ENCODE results near the gene WWOX.

Gene WWOX

DNA sequence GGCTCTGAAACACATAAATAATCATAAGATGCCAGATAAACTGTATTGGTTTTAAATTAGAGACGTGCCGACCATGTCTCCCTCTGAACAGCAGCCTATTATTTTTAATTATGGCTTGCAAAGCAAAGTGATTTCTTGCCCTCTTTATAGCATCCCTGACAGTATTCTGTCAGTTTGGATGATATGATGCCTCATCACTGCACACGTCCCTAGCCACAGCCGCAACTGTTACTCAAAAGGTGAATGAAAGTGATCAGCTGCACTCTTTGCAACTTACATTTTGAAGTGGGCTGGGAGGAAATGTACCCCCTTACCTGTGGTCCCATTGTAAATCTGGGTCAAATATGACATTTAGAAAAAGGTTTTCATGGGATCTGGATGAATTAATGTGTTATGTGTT lies 1111.2 kb downstream of the WWOX start:
- TF ChIP-seq EZH2phosphoT487 (IDR thresholded peaks at IDR 0.05; ENCODE audit: low read length) (no peak), EZH2 (optimal IDR thresholded peaks at IDR 0.05; ENCODE audit: low read depth, low read length) (no peak)
- TF ChIP-seq, protein P1, sequence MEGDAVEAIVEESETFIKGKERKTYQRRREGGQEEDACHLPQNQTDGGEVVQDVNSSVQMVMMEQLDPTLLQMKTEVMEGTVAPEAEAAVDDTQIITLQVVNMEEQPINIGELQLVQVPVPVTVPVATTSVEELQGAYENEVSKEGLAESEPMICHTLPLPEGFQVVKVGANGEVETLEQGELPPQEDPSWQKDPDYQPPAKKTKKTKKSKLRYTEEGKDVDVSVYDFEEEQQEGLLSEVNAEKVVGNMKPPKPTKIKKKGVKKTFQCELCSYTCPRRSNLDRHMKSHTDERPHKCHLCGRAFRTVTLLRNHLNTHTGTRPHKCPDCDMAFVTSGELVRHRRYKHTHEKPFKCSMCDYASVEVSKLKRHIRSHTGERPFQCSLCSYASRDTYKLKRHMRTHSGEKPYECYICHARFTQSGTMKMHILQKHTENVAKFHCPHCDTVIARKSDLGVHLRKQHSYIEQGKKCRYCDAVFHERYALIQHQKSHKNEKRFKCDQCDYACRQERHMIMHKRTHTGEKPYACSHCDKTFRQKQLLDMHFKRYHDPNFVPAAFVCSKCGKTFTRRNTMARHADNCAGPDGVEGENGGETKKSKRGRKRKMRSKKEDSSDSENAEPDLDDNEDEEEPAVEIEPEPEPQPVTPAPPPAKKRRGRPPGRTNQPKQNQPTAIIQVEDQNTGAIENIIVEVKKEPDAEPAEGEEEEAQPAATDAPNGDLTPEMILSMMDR (IDR thresholded peaks at IDR 0.05; ENCODE audit: low read length): no peak
- no peaks in the 10 kb centered on the region for H3K9me2 ChIP-seq (replicated peaks; ENCODE audit: insufficient read depth, low read length)

DNA sequence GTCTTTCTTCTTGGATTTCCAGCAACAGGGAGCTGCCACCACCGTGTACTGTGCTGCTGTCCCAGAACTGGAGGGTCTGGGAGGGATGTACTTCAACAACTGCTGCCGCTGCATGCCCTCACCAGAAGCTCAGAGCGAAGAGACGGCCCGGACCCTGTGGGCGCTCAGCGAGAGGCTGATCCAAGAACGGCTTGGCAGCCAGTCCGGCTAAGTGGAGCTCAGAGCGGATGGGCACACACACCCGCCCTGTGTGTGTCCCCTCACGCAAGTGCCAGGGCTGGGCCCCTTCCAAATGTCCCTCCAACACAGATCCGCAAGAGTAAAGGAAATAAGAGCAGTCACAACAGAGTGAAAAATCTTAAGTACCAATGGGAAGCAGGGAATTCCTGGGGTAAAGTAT lies 1112.1 kb downstream of the WWOX start:
- Histone ChIP-seq H2AFZ (ENCODE audit: low read length) (no peak overlapping the region), H3K79me2 (ENCODE audit: low read length) (no peaks in the 10 kb centered on the region), H3K4me1 (ENCODE audit: low read length) (no peaks in the 10 kb centered on the region), H3K4me3 (ENCODE audit: low read length) (no peak overlapping the region), H3K36me3 (replicated peaks; ENCODE audit: insufficient read depth, low read length) (no peaks in the 10 kb centered on the region), H3K9me2 (replicated peaks; ENCODE audit: insufficient read depth, low read length) (no peaks in the 10 kb centered on the region), H3F3A (ENCODE audit: insufficient read depth, low read length) (no peaks in the 10 kb centered on the region), H3K9me3 (replicated peaks; ENCODE audit: insufficient read depth, low read length) (no peaks in the 10 kb centered on the region), H3K4me2 (ENCODE audit: low read depth, low read length) (no peak overlapping the region), H3K27ac (ENCODE audit: low read length) (no peak overlapping the region), H4K20me1 (ENCODE audit: insufficient read depth, low read length) (no peaks in the 10 kb centered on the region), H3K27me3 (replicated peaks; ENCODE audit: insufficient read depth, low read length) (no peaks in the 10 kb centered on the region), H3K9ac (ENCODE audit: low read length) (no peak overlapping the region)
- TF ChIP-seq EZH2phosphoT487 (IDR thresholded peaks at IDR 0.05; ENCODE audit: low read length) (no peak), EZH2 (optimal IDR thresholded peaks at IDR 0.05; ENCODE audit: low read depth, low read length) (no peak)
- TF ChIP-seq, protein P1 (IDR thresholded peaks at IDR 0.05; ENCODE audit: low read length): no peak
- no peak for DNase-seq

More for the DNA sequence above, 1111.2 kb downstream of the WWOX start:
- no peak overlapping the region for H3K27ac ChIP-seq (ENCODE audit: low read length)
- no peaks in the 10 kb centered on the region for H3K27me3 ChIP-seq (replicated peaks; ENCODE audit: insufficient read depth, low read length)
- no peak overlapping the region for H2AFZ ChIP-seq (ENCODE audit: low read length)
- H3K4me3 ChIP-seq (ENCODE audit: low read length): no peak overlapping the region
- no peak for DNase-seq
- no peaks in the 10 kb centered on the region for H3K79me2 ChIP-seq (ENCODE audit: low read length)
- H3K36me3 ChIP-seq (replicated peaks; ENCODE audit: insufficient read depth, low read length): no peaks in the 10 kb centered on the region
- H3K4me2 ChIP-seq (ENCODE audit: low read depth, low read length): no peak overlapping the region
- no peaks in the 10 kb centered on the region for H3K9me3 ChIP-seq (replicated peaks; ENCODE audit: insufficient read depth, low read length)
- H4K20me1 ChIP-seq (ENCODE audit: insufficient read depth, low read length): no peaks in the 10 kb centered on the region
- no peaks in the 10 kb centered on the region for H3F3A ChIP-seq (ENCODE audit: insufficient read depth, low read length)
- no peak overlapping the region for H3K9ac ChIP-seq (ENCODE audit: low read length)
- no peaks in the 10 kb centered on the region for H3K4me1 ChIP-seq (ENCODE audit: low read length)

DNA sequence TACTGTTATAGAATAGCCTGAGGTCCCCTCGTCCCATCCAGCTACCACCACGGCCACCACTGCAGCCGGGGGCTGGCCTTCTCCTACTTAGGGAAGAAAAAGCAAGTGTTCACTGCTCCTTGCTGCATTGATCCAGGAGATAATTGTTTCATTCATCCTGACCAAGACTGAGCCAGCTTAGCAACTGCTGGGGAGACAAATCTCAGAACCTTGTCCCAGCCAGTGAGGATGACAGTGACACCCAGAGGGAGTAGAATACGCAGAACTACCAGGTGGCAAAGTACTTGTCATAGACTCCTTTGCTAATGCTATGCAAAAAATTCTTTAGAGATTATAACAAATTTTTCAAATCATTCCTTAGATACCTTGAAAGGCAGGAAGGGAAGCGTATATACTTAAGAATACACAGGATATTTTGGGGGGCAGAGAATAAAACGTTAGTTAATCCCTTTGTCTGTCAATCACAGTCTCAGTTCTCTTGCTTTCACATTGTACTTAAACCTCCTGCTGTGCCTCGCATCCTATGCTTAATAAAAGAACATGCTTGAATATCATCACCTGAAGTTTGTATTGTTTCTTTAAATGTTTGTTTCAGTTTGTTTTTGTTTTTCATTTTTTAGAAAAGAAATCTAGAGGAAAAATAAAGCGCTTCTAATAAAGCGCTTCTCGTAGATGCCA lies 1112.8 kb downstream of the WWOX start:
- Histone ChIP-seq H3K4me1 (ENCODE audit: low read length) (no peaks in the 10 kb centered on the region), H3K79me2 (ENCODE audit: low read length) (no peaks in the 10 kb centered on the region), H3K4me2 (ENCODE audit: low read depth, low read length) (no peak overlapping the region), H4K20me1 (ENCODE audit: insufficient read depth, low read length) (no peaks in the 10 kb centered on the region), H3K27me3 (replicated peaks; ENCODE audit: insufficient read depth, low read length) (no peaks in the 10 kb centered on the region), H2AFZ (ENCODE audit: low read length) (no peak overlapping the region), H3K4me3 (ENCODE audit: low read length) (no peak overlapping the region), H3K27ac (ENCODE audit: low read length) (no peak overlapping the region), H3K9ac (ENCODE audit: low read length) (no peak overlapping the region), H3F3A (ENCODE audit: insufficient read depth, low read length) (no peaks in the 10 kb centered on the region), H3K9me2 (replicated peaks; ENCODE audit: insufficient read depth, low read length) (no peaks in the 10 kb centered on the region), H3K9me3 (replicated peaks; ENCODE audit: insufficient read depth, low read length) (no peaks in the 10 kb centered on the region), H3K36me3 (replicated peaks; ENCODE audit: insufficient read depth, low read length) (no peaks in the 10 kb centered on the region)
- no peak for DNase-seq
- TF ChIP-seq EZH2phosphoT487 (IDR thresholded peaks at IDR 0.05; ENCODE audit: low read length) (no peak), EZH2 (optimal IDR thresholded peaks at IDR 0.05; ENCODE audit: low read depth, low read length) (no peak)
- TF ChIP-seq, protein P1 (IDR thresholded peaks at IDR 0.05; ENCODE audit: low read length): no peak

Data from MM.1S (cell line).